Gastrocnemius medialis (tissue), 4 donors: ENCODE measurements around the gene NAPSA.

ENCODE experiments used
- CTCF ChIP-seq, 5 experiments: fragments of 450-650 bp in 3 of 5; fragments of 200-600 bp in 2 of 5; sonication (generic) in 2 of 5; IDR thresholded peaks in 4 of 5; conservative IDR thresholded peaks in 1 of 5; 1 replicate in 4 of 5; 2 replicates in 1 of 5; pipeline ENCODE4 v1.5.1; 2016 to 2019; ENCODE audit warnings: antibody characterized with exemption in 5 of 5, mild to moderate bottlenecking in 3 of 5, moderate library complexity in 3 of 5
- POLR2A ChIP-seq, 2 donors: fragments of 450-650 bp; IDR thresholded peaks; one replicate each; pipeline ENCODE4 v1.6.1; 2017; ENCODE audit warnings: antibody characterized with exemption in 2 of 2, mild to moderate bottlenecking in 2 of 2, moderate library complexity in 2 of 2

- TF ChIP-seq POLR2A (IDR thresholded peaks at IDR 0.05), result no peak
- no peak for TF ChIP-seq CTCF (IDR thresholded peaks at IDR 0.05 in 4 of 5, conservative IDR thresholded peaks at IDR 0.05 in 1 of 5)
These were observed 47.0 kb upstream of the NAPSA start for GRCh38 chr19:50412419-50412818.
